Esophagus mucosa (tissue), 1 donor: ENCODE measurements around the gene SERTM2. TPM values are rescaled to one million over a fixed set of nuclear protein-coding genes. Genes with fewer than 3 reads are reported as not detected.
"Not testable (repeated sequence)": the region's sequence is repeated elsewhere in the genome, so short reads cannot be mapped to it uniquely, and the experiment has no call there.

Source experiments
- ATAC-seq: fragments of 200-7000 bp; cut with Tn5 transposase; one replicate; pipeline ENCODE4 v1.9.1; 2020
- total RNA-seq: library from RNA; stranded (reverse); gene quantifications from one replicate; pipeline ENCODE4 v1.2.4, GENCODE V29; 2023
- donor health status: DM: yes; HTN: yes; CAD: no.

Gene SERTM2
- not detected for total RNA-seq

GRCh38 chrX:111511477-111511876 is at the start of gene SERTM2:
Gene SERTM2, plus strand, starts transcription at chrX:111511645. Its CDS starts 7,213 bp downstream, at chrX:111518858.
- no peak for ATAC-seq

DNA sequence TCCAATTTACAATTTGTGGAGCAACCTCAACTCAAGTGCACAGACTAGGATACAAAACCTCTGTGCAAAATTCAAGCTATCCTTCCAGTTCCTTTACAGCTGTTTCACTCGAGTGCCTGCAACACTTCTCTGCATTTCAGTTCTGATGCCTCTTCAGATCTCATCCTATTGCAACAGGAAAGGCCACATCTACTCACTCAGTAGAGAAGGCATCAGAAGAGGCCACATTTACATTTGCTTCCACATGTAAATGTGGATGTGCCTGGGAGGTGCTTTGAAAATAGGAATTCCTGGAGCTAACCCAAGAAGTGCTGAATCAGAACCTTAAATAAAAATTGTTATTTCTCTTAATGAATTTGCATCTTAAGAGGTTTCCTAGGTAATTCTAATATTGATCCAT is 45.8 kb upstream of the SERTM2 start:
- no peak for ATAC-seq

- no peak for ATAC-seq
Measured at GRCh38 chrX:111467896-111468295, 43.5 kb upstream of the SERTM2 start.

DNA sequence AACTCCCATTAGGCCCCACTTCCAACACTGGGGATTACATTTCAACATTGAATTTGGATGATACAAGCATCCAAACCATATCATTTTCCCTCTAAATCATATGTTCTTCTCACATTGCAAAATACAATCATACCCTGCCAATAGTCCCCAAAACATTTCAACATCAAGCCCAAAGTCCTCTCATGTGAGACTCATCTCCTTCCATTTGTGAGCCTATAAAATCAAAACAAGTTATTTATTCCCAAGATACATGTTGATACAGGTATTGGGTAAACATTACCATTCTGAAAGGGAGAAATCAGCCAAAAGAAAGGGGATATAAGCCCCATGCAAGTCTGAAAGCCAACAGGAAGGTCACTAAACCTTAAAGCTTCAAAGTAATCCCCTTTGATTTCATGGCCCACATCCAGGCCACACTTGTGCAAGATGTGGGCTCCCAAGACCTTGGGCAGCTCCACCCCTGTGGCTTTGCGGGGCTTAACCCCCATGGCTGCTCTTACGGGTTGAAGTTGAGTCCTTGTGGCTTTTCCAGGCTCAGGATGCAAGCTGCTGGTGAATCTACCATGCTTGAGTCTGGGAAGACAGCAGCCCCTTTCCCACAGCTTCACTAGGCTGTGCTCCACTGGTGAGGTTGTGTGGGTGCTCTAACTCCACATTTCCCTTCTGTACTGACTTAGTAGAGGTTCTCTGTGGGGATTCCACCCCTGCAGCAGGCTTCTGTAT is 40.6 kb upstream of the SERTM2 start:
- no peak for ATAC-seq

GRCh38 chrX:111481896-111482295 is 29.5 kb upstream of the SERTM2 start:
- ATAC-seq = no peak

DNA sequence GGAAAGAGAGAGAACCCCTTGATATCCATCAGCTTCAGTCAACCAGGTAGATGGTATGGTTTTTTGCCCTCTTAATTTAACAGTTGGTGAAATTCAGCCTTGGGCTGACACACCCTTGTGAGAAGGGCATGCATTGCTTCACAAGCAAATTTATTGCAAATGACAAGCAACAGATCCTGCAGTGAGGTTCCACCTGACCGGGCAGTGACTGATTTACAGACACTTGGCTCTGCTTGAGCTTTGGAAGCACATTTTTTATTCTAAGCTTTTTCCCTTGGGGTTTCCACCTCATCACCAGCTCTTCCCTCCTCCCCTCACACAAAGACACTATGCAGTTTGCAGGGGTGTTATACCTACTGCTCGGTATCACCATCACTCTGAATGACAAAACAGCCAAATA is 28.3 kb upstream of the SERTM2 start:
- no peak for ATAC-seq

- no peak for ATAC-seq
Measured at GRCh38 chrX:111483881-111484280, 27.6 kb upstream of the SERTM2 start.

GRCh38 chrX:111490688-111491087 is 20.8 kb upstream of the SERTM2 start:
- no peak for ATAC-seq

GRCh38 chrX:111492085-111492484 is 19.4 kb upstream of the SERTM2 start:
- no peak for ATAC-seq

GRCh38 chrX:111498538-111499103 is 12.8 kb upstream of the SERTM2 start:
- no peak for ATAC-seq

DNA sequence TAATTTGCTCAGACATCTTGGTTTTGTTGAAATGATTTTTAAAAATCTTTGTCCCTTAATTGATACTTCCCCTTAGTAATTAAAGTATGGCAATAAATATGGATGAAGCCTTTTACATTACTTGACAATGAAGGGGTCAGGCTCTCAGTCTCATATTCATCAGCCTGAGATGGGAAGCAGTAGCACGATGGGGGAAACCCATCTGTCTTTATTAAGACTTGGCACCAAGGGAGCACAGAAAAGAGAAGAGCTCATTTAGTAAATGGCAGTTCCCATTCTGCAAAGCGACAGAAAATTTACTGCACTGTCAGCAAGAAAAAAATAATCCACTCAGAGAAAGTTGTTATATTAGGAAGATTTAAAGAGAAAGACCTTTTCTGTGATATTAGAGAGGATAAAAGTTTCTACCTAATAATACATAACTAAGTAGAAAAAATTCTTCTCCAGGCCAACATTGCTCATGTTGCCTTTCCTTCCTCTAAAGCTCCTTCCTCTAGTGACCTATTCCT is 7.9 kb upstream of the SERTM2 start:
- no peak for ATAC-seq

- ATAC-seq = no peak
Measured at GRCh38 chrX:111504941-111505340, 6.5 kb upstream of the SERTM2 start.

DNA sequence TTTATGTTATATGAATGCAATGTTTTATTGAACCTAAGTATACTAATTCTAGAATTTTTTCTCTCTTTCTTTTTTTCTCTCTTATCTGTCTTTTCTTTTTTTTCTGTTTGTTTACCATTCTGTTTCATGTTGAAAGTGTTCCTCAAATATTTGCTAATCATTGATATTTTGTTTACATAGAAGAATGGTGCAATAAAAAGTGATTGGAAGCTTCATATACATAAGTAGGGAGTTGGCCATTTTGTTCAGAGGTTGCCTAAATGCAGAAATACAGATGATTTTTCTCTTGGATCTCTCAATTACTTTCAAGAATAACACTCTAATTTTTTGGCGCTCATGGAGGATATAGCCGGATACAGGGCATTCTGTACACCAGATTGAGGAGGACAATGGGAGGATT is 5.7 kb upstream of the SERTM2 start:
- ATAC-seq = no peak

GRCh38 chrX:111506826-111507225 is 4.6 kb upstream of the SERTM2 start:
- no peak for ATAC-seq

DNA sequence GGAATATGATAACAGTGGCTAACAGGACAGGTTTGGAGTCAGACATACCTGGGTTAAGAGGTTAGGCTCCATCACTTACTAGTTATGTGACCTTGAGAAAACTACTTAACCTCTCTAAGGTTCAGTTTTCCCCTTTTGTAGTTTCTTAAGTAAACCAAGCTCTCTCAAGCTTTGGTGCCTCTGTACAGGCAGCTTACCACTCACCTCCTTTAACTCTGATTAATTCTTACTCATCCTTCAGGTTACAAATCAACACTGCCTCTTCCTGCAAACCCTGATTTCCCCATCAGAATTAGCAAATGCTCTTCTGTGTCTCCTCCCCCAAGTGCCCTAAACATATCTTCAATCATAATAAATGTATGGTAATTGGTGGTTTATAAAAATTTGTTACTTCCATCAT is 3.5 kb upstream of the SERTM2 start:
- ATAC-seq = peak; percentile 36

DNA sequence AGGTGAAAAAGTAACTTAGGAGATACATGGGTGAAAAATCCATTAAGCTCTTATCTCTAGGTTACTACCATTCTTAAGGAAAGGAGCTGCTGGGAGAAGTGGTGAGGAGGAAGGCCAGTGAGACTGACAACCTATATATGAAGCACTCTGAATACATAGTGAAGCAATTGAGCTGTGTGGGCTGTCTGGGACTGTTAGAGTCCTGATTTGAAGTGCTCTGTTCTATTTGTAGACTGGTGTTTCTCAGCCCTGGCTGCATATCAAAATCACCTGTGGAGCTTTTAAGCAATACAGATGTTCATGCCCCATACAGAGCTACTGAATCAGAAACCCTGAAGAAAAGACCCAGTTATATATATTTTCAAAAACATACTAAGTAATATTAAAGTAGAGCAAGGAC is 3.9 kb downstream of the SERTM2 start:
- no peak for ATAC-seq

GRCh38 chrX:111518667-111519066 is 7.2 kb downstream of the SERTM2 start:
- ATAC-seq = no peak

GRCh38 chrX:111519215-111519614 is 7.8 kb downstream of the SERTM2 start:
- no peak for ATAC-seq

GRCh38 chrX:111520506-111520905 is 9.1 kb downstream of the SERTM2 start:
- no peak for ATAC-seq

DNA sequence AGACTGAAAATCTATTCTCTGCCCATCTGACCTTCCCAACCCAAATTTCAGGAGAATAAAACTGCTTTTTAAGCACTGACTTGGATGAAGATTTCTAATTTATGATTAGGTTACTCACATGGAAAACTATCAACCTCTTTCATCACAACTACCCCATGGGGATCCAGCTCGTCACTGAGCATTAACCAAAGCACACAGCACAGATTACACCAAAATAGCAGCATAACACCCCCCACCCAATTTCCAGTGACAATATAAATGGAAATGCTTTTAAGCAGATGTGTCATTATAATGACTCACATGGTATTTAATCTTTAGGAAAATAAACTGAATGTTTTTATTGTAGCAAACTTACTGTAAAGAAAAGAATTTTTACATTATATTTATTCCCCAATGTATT is 9.7 kb downstream of the SERTM2 start:
- ATAC-seq = no peak

- ATAC-seq = no peak
Measured at GRCh38 chrX:111543212-111543741, 31.8 kb downstream of the SERTM2 start.

GRCh38 chrX:111549235-111549634 is 37.8 kb downstream of the SERTM2 start:
- not testable (repeated sequence) for ATAC-seq

GRCh38 chrX:111555406-111555958 is 44.0 kb downstream of the SERTM2 start:
- no peak for ATAC-seq

DNA sequence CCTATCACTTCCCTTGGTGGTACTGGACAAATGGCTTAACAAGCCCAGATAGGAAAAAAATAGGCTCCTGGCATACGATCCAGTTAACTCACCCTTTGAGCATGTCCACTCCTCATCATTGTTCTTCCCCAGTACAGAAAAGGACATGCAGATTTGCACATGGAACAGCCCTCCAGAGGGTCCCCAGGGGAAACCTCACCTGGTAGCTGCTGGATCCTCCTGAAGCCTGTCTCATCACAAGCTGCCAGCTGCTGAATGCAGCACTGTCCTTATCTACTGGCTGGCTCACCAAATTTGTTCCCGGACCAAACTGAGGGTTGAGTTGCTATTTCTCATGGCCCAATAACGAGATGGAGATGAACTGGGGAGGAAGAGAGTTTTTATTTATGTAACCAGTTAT is 49.4 kb downstream of the SERTM2 start:
- no peak for ATAC-seq
